Panc1 (cell line): ENCODE data around the gene NRROS. TPM values are rescaled to one million over a fixed set of nuclear protein-coding genes. Genes with fewer than 3 reads are reported as not detected.

Source experiments
- ATAC-seq: fragments of 200-7000 bp; cut with Tn5 transposase; 2 replicates; pipeline ENCODE4 v1.9.1; 2020; ENCODE audit warnings: mild to moderate bottlenecking, moderate library complexity
- BruUV-seq: library from RNA; stranded (reverse); fragments of 400-500 nt; replicated peaks from 2 replicates; lab custom pipeline; 2021; lab: Mats Ljungman, UMichigan
- CTCF ChIA-PET: fragments of 300-600 bp; sonication (Branson Sonifier 250); formaldehyde crosslinking; loops from one replicate; lab custom pipeline; 2022; ENCODE audit warnings: antibody characterized with exemption; lab: Charles Lee
- POLR2A ChIA-PET: fragments of 300-600 bp; sonication (Branson Sonifier 250); formaldehyde crosslinking; loops from one replicate; lab custom pipeline; 2022; ENCODE audit warnings: antibody characterized with exemption; lab: Charles Lee
- DNase-seq: peaks from one replicate; pipeline ENCODE4 v3.0.0-alpha.2; 2010; ENCODE audit warnings: low read depth, low spot score
- H3K27ac ChIP-seq: 2 replicates; pipeline ENCODE4 v1.5.1; 2011; ENCODE audit warnings: mild to moderate bottlenecking, low read length, inconsistent platforms
- H3K27me3 ChIP-seq: fragments of 200-500 bp; sonication (Bioruptor generic); 2 replicates; pipeline ENCODE4 v1.6.0; 2014; ENCODE audit warnings: low read length, inconsistent platforms; ENCODE audit not compliant: control insufficient read depth, insufficient read depth
- H3K36me3 ChIP-seq: fragments of 200-500 bp; sonication (Bioruptor generic); 2 replicates; pipeline ENCODE4 v1.5.1; 2014; ENCODE audit warnings: inconsistent platforms, mild to moderate bottlenecking, low read length, moderate library complexity; ENCODE audit not compliant: control insufficient read depth, insufficient read depth
- H3K4me1 ChIP-seq: 2 replicates; pipeline ENCODE4 v1.5.1; 2011; ENCODE audit warnings: inconsistent platforms, mild to moderate bottlenecking, low read length, moderate library complexity; ENCODE audit not compliant: control insufficient read depth, insufficient read depth
- H3K4me3 ChIP-seq, 2 experiments: 2 replicates each; pipeline ENCODE4 v1.5.1; 2011 to 2012; ENCODE audit warnings: low read depth in 2 of 2, low read length in 2 of 2, mild to moderate bottlenecking in 2 of 2, inconsistent platforms in 1 of 2, moderate library complexity in 1 of 2
- H3K9me3 ChIP-seq: fragments of 200-500 bp; sonication (Bioruptor generic); 2 replicates; pipeline ENCODE4 v1.5.1; 2014; ENCODE audit warnings: low read depth, mild to moderate bottlenecking, inconsistent platforms, low read length, moderate library complexity; ENCODE audit not compliant: control insufficient read depth, insufficient read depth
- POLR2AphosphoS5 ChIP-seq: IDR thresholded peaks from 2 replicates; pipeline ENCODE4 v1.6.1; 2012; ENCODE audit warnings: mild to moderate bottlenecking, low read depth, low read length, moderate library complexity
- SIN3A ChIP-seq: IDR thresholded peaks from 2 replicates; pipeline ENCODE4 v1.6.1; 2012; ENCODE audit warnings: low read depth, mild to moderate bottlenecking, low read length, moderate library complexity, borderline replicate concordance; ENCODE audit not compliant: insufficient read depth
- TCF7L2 ChIP-seq: IDR thresholded peaks from 2 replicates; pipeline ENCODE4 v1.6.1; 2011; ENCODE audit warnings: mild to moderate bottlenecking, low read depth, low read length, inconsistent platforms
- in situ Hi-C: cut with HindIII; loops from 2 replicates; pipeline ENCODE4 v1.10.0; 2016; ENCODE audit warnings: low sequenced_read_pairs, low pct_unique_long_range_greater_than_20kb
- intact Hi-C: fragments of 100-400 bp; cut with micrococcal nuclease; formaldehyde crosslinking; loops from one replicate; pipeline ENCODE4 v1.10.0; 2022; ENCODE audit not compliant: unreplicated experiment
- total RNA-seq: library from RNA; stranded (reverse); gene quantifications from one replicate; pipeline ENCODE4 v1.2.1, GENCODE V29; 2021; ENCODE audit not compliant: unreplicated experiment
- TF ChIP-seq, protein P1 (sequence below), 2 experiments: IDR thresholded peaks; 2 replicates each; pipeline ENCODE4 v1.6.1; 2011 to 2012; ENCODE audit warnings: low read depth in 2 of 2, control low read depth in 1 of 2, low read length in 1 of 2, mild to moderate bottlenecking in 1 of 2, moderate library complexity in 1 of 2; ENCODE audit not compliant: insufficient read depth in 1 of 2
- TF ChIP-seq, protein P2 (sequence below): fragments of 450-650 bp; IDR thresholded peaks from 2 replicates; pipeline ENCODE4 v1.5.1; 2017; ENCODE audit warnings: mild to moderate bottlenecking

NRROS gene
- total RNA-seq, 1 experiment from 2014 or later, result 8.8 TPM

DNA sequence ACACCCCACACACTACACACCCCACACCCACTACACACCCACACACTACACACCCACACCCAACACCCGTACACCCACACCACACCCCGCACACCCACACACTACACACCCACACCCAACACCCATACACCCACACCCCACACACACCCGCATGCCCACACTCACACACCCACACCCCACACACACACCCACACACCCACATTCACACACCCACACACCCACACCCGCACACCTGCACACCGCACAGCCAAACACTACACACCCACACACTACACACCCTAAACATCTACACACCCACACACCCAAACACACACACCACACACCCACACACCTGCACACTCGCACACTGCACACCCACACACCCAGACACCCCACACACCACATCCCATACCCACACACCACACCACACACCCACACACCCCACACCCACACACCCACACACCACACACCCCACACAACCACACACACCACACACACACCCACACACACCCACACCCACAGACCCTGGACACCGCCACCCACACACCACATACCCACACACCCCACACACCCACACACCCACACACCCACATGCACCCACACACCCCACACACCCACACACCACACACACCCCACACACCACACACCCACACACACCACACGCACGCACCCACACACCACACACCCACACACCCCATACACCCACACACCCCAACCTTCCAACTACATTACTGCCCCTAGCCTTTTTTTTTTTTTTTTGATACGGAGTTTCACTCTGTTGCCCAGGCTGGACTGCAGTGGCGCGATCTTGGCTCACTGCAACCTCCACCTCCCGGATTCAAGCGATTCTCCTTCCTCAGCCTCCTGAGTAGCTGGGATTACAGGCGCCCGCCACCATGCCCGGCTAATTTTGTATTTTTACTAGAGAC is 55.7 kb downstream of the NRROS start:
- H3K27ac ChIP-seq, result no peak overlapping the region
- no peak overlapping the region for H3K4me3 ChIP-seq
- no peak for ATAC-seq
- intact Hi-C loops (no loop called here), in situ Hi-C loops (no loop called here)
- H3K4me1 ChIP-seq, result no peaks in the 10 kb centered on the region
- CTCF ChIA-PET, result no interaction called here
- TF ChIP-seq SIN3A, result no peak
- TF ChIP-seq, protein P1, sequence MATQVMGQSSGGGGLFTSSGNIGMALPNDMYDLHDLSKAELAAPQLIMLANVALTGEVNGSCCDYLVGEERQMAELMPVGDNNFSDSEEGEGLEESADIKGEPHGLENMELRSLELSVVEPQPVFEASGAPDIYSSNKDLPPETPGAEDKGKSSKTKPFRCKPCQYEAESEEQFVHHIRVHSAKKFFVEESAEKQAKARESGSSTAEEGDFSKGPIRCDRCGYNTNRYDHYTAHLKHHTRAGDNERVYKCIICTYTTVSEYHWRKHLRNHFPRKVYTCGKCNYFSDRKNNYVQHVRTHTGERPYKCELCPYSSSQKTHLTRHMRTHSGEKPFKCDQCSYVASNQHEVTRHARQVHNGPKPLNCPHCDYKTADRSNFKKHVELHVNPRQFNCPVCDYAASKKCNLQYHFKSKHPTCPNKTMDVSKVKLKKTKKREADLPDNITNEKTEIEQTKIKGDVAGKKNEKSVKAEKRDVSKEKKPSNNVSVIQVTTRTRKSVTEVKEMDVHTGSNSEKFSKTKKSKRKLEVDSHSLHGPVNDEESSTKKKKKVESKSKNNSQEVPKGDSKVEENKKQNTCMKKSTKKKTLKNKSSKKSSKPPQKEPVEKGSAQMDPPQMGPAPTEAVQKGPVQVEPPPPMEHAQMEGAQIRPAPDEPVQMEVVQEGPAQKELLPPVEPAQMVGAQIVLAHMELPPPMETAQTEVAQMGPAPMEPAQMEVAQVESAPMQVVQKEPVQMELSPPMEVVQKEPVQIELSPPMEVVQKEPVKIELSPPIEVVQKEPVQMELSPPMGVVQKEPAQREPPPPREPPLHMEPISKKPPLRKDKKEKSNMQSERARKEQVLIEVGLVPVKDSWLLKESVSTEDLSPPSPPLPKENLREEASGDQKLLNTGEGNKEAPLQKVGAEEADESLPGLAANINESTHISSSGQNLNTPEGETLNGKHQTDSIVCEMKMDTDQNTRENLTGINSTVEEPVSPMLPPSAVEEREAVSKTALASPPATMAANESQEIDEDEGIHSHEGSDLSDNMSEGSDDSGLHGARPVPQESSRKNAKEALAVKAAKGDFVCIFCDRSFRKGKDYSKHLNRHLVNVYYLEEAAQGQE (IDR thresholded peaks at IDR 0.05; ENCODE audit: insufficient read depth in 1 of 2, low read depth in 2 of 2, low read length in 1 of 2), result no peak
- TF ChIP-seq, protein P2, sequence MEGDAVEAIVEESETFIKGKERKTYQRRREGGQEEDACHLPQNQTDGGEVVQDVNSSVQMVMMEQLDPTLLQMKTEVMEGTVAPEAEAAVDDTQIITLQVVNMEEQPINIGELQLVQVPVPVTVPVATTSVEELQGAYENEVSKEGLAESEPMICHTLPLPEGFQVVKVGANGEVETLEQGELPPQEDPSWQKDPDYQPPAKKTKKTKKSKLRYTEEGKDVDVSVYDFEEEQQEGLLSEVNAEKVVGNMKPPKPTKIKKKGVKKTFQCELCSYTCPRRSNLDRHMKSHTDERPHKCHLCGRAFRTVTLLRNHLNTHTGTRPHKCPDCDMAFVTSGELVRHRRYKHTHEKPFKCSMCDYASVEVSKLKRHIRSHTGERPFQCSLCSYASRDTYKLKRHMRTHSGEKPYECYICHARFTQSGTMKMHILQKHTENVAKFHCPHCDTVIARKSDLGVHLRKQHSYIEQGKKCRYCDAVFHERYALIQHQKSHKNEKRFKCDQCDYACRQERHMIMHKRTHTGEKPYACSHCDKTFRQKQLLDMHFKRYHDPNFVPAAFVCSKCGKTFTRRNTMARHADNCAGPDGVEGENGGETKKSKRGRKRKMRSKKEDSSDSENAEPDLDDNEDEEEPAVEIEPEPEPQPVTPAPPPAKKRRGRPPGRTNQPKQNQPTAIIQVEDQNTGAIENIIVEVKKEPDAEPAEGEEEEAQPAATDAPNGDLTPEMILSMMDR, result no peak
- TF ChIP-seq POLR2AphosphoS5, result no peak
- no peak for TF ChIP-seq TCF7L2
- POLR2A ChIA-PET, result interaction anchor here (0.5 kb wide), 1 partner anchor 88 kb away, joined by 3 read pairs; no protein-coding TSS in a partner anchor
- no peaks in the 10 kb centered on the region for H3K36me3 ChIP-seq
- no peaks in the 10 kb centered on the region for H3K27me3 ChIP-seq
- DNase-seq, result no peak
- no peaks in the 10 kb centered on the region for H3K9me3 ChIP-seq
- BruUV-seq, result no TSS peak

DNA sequence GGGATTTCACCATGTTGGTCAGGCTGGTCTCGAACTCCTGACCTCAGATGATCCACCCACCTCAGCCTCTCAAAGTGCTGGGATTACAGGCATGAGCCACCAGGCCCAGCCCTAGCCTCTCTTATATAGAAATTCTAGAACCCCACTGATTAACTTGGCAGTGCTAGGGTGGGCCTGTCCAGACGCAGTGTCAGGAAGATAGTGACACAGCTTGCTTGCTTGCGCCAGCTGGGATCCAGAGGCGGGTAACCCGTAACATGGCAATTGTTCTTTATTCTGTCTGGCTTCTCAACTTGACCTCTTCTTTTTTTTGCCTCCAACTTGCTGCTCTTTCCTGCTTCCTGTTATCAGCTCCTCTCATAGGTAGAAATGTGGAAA is 56.3 kb downstream of the NRROS start:
- ChIA-PET CTCF (no interaction called here), POLR2A (interaction anchor here (0.5 kb wide), 1 partner anchor 89 kb away, joined by 3 read pairs; no protein-coding TSS in a partner anchor)
- Histone ChIP-seq H3K36me3 (no peaks in the 10 kb centered on the region), H3K4me3 (no peak overlapping the region), H3K4me1 (no peaks in the 10 kb centered on the region), H3K27ac (no peak overlapping the region), H3K9me3 (no peaks in the 10 kb centered on the region), H3K27me3 (no peaks in the 10 kb centered on the region)
- TF ChIP-seq SIN3A (no peak), POLR2AphosphoS5 (no peak)
- BruUV-seq, result no TSS peak
- intact Hi-C loops, result no loop called here
- ATAC-seq, result no peak
- no peak for DNase-seq
- in situ Hi-C loops, result no loop called here

DNA sequence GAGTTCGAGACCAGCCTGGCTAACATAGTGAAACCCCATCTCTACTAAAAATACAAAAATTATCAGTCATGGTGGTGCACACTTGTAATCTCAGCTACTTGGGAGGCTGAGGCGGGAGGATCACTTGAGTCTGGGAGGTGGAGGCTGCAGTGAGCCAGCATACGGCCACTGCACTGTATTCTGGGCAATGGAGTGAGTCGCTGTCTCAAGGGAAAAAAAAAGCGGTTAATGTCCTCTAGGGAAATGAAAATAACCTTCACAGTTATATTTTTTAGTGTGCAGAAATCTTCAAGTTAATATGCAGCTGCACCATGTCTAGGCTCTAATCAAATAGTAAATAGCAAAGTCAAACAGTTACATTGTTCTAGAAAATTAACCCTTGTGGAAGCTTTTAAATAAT is 57.8 kb downstream of the NRROS start:
- Histone ChIP-seq H3K4me1 (no peaks in the 10 kb centered on the region), H3K4me3 (no peak overlapping the region), H3K27ac (no peak overlapping the region), H3K27me3 (no peaks in the 10 kb centered on the region), H3K9me3 (no peaks in the 10 kb centered on the region), H3K36me3 (no peaks in the 10 kb centered on the region)
- intact Hi-C loops (no loop called here), in situ Hi-C loops (no loop called here)
- TF ChIP-seq POLR2AphosphoS5 (no peak), SIN3A (no peak), TCF7L2 (no peak)
- TF ChIP-seq, protein P2, result no peak
- TF ChIP-seq, protein P1 (IDR thresholded peaks at IDR 0.05; ENCODE audit: insufficient read depth in 1 of 2, low read depth in 2 of 2, low read length in 1 of 2), result no peak
- BruUV-seq, result no TSS peak
- POLR2A ChIA-PET, result interaction anchor here (0.5 kb wide), 1 partner anchor 13 kb away, joined by 5 read pairs; no protein-coding TSS in a partner anchor
- DNase-seq, result no peak
- CTCF ChIA-PET, result no interaction called here
- ATAC-seq, result no peak
